SK-N-SH treated with all-trans-retinoic acid at 6 μM for 48 hours (cell line): Measurements from ENCODE around the gene AMOTL1.

ENCODE experiments used
- ATAC-seq: fragments of 200-7000 bp; cut with Tn5 transposase; 3 replicates; pipeline ENCODE4 v1.9.1; 2020; ENCODE audit warnings: mild to moderate bottlenecking, moderate library complexity
- ARNTL ChIP-seq: fragments of 450-650 bp; formaldehyde crosslinking; IDR thresholded peaks from 2 replicates; pipeline ENCODE4 v1.5.0; 2020; ENCODE audit warnings: low read depth, mild to moderate bottlenecking, moderate library complexity, borderline replicate concordance
- BACH2 ChIP-seq: fragments of 250-450 bp; sonication (Bioruptor Pico); IDR thresholded peaks from 2 replicates; pipeline ENCODE4 v1.9.0; 2021; ENCODE audit warnings: mild to moderate bottlenecking, borderline replicate concordance
- CREB5 ChIP-seq: fragments of 250-450 bp; sonication (Bioruptor Pico); IDR thresholded peaks from 2 replicates; pipeline ENCODE4 v1.5.1; 2020; ENCODE audit warnings: low read depth, mild to moderate bottlenecking, moderate library complexity
- CSDC2 ChIP-seq: fragments of 250-450 bp; sonication (Bioruptor Pico); IDR thresholded peaks from 2 replicates; pipeline ENCODE4 v1.5.0; 2020; ENCODE audit warnings: mild to moderate bottlenecking, moderate library complexity
- CSRNP3 ChIP-seq: fragments of 250-450 bp; sonication (Bioruptor Pico); IDR thresholded peaks from 2 replicates; pipeline ENCODE4 v1.5.1; 2021; ENCODE audit warnings: mild to moderate bottlenecking, moderate library complexity
- ESRRG ChIP-seq: fragments of 250-450 bp; sonication (Bioruptor Pico); IDR thresholded peaks from 2 replicates; pipeline ENCODE4 v1.6.1; 2021; ENCODE audit warnings: mild to moderate bottlenecking
- GLIS3 ChIP-seq: fragments of 250-450 bp; sonication (Bioruptor Pico); IDR thresholded peaks from 2 replicates; pipeline ENCODE4 v1.5.0; 2020; ENCODE audit warnings: mild to moderate bottlenecking, moderate library complexity
- ISL1 ChIP-seq: fragments of 250-450 bp; sonication (Bioruptor Pico); IDR thresholded peaks from 2 replicates; pipeline ENCODE4 v2.1.2; 2022; ENCODE audit warnings: mild to moderate bottlenecking, moderate library complexity
- OSR1 ChIP-seq: fragments of 250-450 bp; sonication (Bioruptor Pico); IDR thresholded peaks from 2 replicates; pipeline ENCODE4 v1.8.0; 2022; ENCODE audit warnings: moderate library complexity, mild to moderate bottlenecking, inconsistent platforms
- PPARA ChIP-seq: fragments of 250-450 bp; sonication (Bioruptor Pico); IDR thresholded peaks from 2 replicates; pipeline ENCODE4 v1.5.0; 2020; ENCODE audit warnings: mild to moderate bottlenecking, borderline replicate concordance
- RARB ChIP-seq: fragments of 250-450 bp; sonication (Bioruptor Pico); IDR thresholded peaks from 2 replicates; pipeline ENCODE4 v1.8.0; 2021; ENCODE audit warnings: mild to moderate bottlenecking, moderate library complexity
- TCF4 ChIP-seq: fragments of 250-450 bp; sonication (Bioruptor Pico); IDR thresholded peaks from 2 replicates; pipeline ENCODE4 v1.8.0; 2021; ENCODE audit warnings: mild to moderate bottlenecking, moderate library complexity, borderline replicate concordance
- ZC3H10 ChIP-seq: fragments of 250-450 bp; sonication (Bioruptor Pico); IDR thresholded peaks from 2 replicates; pipeline ENCODE4 v1.5.1; 2021; ENCODE audit warnings: mild to moderate bottlenecking, moderate library complexity
- ZFP3 ChIP-seq: fragments of 250-450 bp; sonication (Bioruptor Pico); IDR thresholded peaks from 2 replicates; pipeline ENCODE4 v1.5.0; 2020; ENCODE audit warnings: mild to moderate bottlenecking, moderate library complexity
- ZFP30 ChIP-seq: fragments of 450-650 bp; formaldehyde crosslinking; IDR thresholded peaks from 2 replicates; pipeline ENCODE4 v1.5.0; 2022; ENCODE audit warnings: mild to moderate bottlenecking, moderate library complexity
- ZNF565 ChIP-seq: fragments of 450-650 bp; formaldehyde crosslinking; conservative IDR thresholded peaks from 2 replicates; pipeline ENCODE4 v1.5.0; 2020; ENCODE audit warnings: low read depth, mild to moderate bottlenecking, moderate library complexity
- ZNF70 ChIP-seq: fragments of 450-650 bp; formaldehyde crosslinking; IDR thresholded peaks from 2 replicates; pipeline ENCODE4 v1.5.0; 2020; ENCODE audit warnings: mild to moderate bottlenecking, moderate library complexity
- ZNF8 ChIP-seq: fragments of 450-650 bp; formaldehyde crosslinking; IDR thresholded peaks from 2 replicates; pipeline ENCODE4 v1.5.0; 2020; ENCODE audit warnings: mild to moderate bottlenecking, moderate library complexity
- TF ChIP-seq, protein P1 (sequence below): fragments of 250-450 bp; sonication (Bioruptor Pico); IDR thresholded peaks from 2 replicates; pipeline ENCODE4 v1.8.0; 2020; ENCODE audit warnings: mild to moderate bottlenecking, moderate library complexity, borderline replicate concordance
- TF ChIP-seq, protein P2 (sequence below): fragments of 250-450 bp; sonication (Bioruptor Pico); IDR thresholded peaks from 2 replicates; pipeline ENCODE4 v1.5.0; 2020; ENCODE audit warnings: mild to moderate bottlenecking, moderate library complexity

Gene AMOTL1

GRCh38 chr11:94740083-94741021, 27.8 kb upstream of the AMOTL1 start:
- ATAC-seq = peak; percentile 66
- TF ChIP-seq RARB (CRISPR knock-in tag) (no peak), ARNTL (CRISPR knock-in tag) (no peak), CSDC2 (no peak), ISL1 (CRISPR knock-in tag) (no peak), CREB5 (no peak), ESRRG (CRISPR knock-in tag) (no peak), ZNF8 (no peak), TCF4 (CRISPR knock-in tag) (no peak), BACH2 (CRISPR knock-in tag) (no peak), PPARA (CRISPR knock-in tag) (no peak), ZNF565 (CRISPR knock-in tag) (no peak), ZC3H10 (CRISPR knock-in tag) (no peak), GLIS3 (CRISPR knock-in tag) (no peak), OSR1 (CRISPR knock-in tag) (no peak), ZNF70 (no peak), ZFP3 (CRISPR knock-in tag) (no peak), CSRNP3 (CRISPR knock-in tag) (no peak)
- TF ChIP-seq, protein P1, sequence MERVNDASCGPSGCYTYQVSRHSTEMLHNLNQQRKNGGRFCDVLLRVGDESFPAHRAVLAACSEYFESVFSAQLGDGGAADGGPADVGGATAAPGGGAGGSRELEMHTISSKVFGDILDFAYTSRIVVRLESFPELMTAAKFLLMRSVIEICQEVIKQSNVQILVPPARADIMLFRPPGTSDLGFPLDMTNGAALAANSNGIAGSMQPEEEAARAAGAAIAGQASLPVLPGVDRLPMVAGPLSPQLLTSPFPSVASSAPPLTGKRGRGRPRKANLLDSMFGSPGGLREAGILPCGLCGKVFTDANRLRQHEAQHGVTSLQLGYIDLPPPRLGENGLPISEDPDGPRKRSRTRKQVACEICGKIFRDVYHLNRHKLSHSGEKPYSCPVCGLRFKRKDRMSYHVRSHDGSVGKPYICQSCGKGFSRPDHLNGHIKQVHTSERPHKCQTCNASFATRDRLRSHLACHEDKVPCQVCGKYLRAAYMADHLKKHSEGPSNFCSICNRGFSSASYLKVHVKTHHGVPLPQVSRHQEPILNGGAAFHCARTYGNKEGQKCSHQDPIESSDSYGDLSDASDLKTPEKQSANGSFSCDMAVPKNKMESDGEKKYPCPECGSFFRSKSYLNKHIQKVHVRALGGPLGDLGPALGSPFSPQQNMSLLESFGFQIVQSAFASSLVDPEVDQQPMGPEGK = no peak
- TF ChIP-seq, protein P2, sequence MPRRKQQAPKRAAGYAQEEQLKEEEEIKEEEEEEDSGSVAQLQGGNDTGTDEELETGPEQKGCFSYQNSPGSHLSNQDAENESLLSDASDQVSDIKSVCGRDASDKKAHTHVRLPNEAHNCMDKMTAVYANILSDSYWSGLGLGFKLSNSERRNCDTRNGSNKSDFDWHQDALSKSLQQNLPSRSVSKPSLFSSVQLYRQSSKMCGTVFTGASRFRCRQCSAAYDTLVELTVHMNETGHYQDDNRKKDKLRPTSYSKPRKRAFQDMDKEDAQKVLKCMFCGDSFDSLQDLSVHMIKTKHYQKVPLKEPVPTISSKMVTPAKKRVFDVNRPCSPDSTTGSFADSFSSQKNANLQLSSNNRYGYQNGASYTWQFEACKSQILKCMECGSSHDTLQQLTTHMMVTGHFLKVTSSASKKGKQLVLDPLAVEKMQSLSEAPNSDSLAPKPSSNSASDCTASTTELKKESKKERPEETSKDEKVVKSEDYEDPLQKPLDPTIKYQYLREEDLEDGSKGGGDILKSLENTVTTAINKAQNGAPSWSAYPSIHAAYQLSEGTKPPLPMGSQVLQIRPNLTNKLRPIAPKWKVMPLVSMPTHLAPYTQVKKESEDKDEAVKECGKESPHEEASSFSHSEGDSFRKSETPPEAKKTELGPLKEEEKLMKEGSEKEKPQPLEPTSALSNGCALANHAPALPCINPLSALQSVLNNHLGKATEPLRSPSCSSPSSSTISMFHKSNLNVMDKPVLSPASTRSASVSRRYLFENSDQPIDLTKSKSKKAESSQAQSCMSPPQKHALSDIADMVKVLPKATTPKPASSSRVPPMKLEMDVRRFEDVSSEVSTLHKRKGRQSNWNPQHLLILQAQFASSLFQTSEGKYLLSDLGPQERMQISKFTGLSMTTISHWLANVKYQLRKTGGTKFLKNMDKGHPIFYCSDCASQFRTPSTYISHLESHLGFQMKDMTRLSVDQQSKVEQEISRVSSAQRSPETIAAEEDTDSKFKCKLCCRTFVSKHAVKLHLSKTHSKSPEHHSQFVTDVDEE (CRISPR knock-in tag) = no peak

DNA sequence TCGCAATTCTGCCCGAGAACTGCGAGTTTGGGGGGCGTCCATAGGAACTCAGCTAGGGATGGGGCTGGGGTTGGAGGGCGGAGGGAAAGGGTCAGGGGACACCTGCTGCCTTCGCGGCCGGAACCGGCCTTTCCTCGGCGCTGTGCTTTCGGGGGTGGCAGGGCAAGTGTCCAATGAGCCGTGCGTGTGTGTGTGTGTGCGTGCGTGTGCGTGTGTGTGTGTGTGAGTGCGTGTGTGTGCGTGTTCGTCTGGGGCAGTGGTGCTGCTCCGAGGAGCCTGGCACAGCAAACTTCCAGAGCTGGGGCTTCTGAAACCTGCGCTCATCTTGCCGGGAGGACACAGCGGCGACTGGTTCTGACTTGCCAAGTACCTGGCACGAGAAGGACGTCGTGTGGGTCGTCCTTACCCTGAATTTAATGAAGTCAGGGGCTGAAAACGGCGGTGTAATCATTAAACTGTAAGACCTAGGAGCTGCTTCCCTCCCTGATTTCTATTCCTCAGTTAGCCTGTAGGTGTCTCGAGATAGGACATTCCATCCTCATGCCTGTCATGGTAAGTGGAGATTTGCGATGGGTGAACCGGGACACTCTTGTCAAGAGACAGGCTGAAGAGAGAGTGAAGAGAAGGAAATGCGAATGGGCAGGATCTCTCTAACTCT, 27.0 kb upstream of the AMOTL1 start:
- peak; percentile 91 for ATAC-seq
- TF ChIP-seq ZNF8 = no peak
- TF ChIP-seq, protein P1 = no peak
- no peak for TF ChIP-seq ZNF565 (CRISPR knock-in tag)
- no peak for TF ChIP-seq CREB5
- no peak for TF ChIP-seq CSRNP3 (CRISPR knock-in tag)
- no peak for TF ChIP-seq TCF4 (CRISPR knock-in tag)
- TF ChIP-seq GLIS3 (CRISPR knock-in tag) = no peak
- no peak for TF ChIP-seq ESRRG (CRISPR knock-in tag)
- no peak for TF ChIP-seq ZFP3 (CRISPR knock-in tag)
- no peak for TF ChIP-seq RARB (CRISPR knock-in tag)
- TF ChIP-seq ARNTL (CRISPR knock-in tag) = no peak
- no peak for TF ChIP-seq BACH2 (CRISPR knock-in tag)
- no peak for TF ChIP-seq ZFP30
